ENCODE results near the gene EPB41L4A.

DNA sequence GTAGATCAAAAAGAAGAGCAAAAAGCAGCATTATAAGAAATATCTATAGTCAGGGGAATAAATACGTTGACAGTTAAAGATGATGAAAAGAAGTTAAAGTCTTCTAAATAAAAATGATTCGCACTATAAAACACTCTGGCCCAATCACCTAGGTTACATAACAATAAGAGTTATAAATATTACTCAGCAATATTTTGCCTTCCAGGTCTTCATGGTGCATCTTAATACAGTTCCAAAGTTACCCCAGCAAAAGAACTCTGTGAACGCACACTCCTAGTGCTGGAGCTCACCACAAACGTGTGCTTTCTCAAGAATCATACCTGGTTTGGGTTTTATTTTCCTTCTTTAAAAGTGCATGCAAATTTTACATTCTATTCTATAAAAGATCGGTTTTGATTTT is 44.7 kb downstream of the EPB41L4A start:
- TF ChIP-seq, protein P1, sequence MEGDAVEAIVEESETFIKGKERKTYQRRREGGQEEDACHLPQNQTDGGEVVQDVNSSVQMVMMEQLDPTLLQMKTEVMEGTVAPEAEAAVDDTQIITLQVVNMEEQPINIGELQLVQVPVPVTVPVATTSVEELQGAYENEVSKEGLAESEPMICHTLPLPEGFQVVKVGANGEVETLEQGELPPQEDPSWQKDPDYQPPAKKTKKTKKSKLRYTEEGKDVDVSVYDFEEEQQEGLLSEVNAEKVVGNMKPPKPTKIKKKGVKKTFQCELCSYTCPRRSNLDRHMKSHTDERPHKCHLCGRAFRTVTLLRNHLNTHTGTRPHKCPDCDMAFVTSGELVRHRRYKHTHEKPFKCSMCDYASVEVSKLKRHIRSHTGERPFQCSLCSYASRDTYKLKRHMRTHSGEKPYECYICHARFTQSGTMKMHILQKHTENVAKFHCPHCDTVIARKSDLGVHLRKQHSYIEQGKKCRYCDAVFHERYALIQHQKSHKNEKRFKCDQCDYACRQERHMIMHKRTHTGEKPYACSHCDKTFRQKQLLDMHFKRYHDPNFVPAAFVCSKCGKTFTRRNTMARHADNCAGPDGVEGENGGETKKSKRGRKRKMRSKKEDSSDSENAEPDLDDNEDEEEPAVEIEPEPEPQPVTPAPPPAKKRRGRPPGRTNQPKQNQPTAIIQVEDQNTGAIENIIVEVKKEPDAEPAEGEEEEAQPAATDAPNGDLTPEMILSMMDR (IDR thresholded peaks at IDR 0.05) = no peak
- TF ChIP-seq POLR2A (IDR thresholded peaks at IDR 0.05) = no peak

Data from body of pancreas (tissue), 4 donors.